CD4-positive, alpha-beta T cell (primary cell): ENCODE data around the gene GALNT1. TPM values are rescaled to one million over a fixed set of nuclear protein-coding genes. Genes with fewer than 3 reads are reported as not detected.

Source experiments
- ATAC-seq: fragments of 200-7000 bp; cut with Tn5 transposase; one replicate; pipeline ENCODE4 v1.10.0; 2022; ENCODE audit warnings: mild to moderate bottlenecking; ENCODE audit not compliant: poor library complexity
- CTCF ChIA-PET: fragments of 350-600 bp; sonication (Branson Sonifier 250); formaldehyde crosslinking; loops from one replicate; lab custom pipeline; 2021; ENCODE audit warnings: antibody characterized with exemption, inconsistent platforms; lab: Charles Lee
- POLR2A ChIA-PET: fragments of 350-600 bp; sonication (Branson Sonifier 250); formaldehyde crosslinking; loops from one replicate; lab custom pipeline; 2021; ENCODE audit warnings: antibody characterized with exemption, inconsistent platforms; lab: Charles Lee
- DNase-seq, 14 experiments: peaks; one replicate each; pipeline ENCODE4 v3.0.0-alpha.2; 2013 to 2020; ENCODE audit warnings: mixed read lengths in 2 of 14
- H3K27ac ChIP-seq, 2 donors: one replicate each; pipeline versions ENCODE4 v1.5.1 to v1.7.0; 2013; ENCODE audit warnings: low read length in 2 of 2, low read depth in 1 of 2, mild to moderate bottlenecking in 1 of 2
- H3K27me3 ChIP-seq, 2 experiments: 1 replicate in 1 of 2; 2 replicates in 1 of 2; pipeline versions ENCODE4 v1.6.1 to v1.7.0; 2013; ENCODE audit warnings: low read length in 2 of 2, control low read depth in 1 of 2, mild to moderate bottlenecking in 1 of 2, moderate library complexity in 1 of 2; ENCODE audit not compliant: insufficient read depth in 2 of 2, control insufficient read depth in 1 of 2
- H3K36me3 ChIP-seq: one replicate; pipeline ENCODE4 v1.6.1; 2013; ENCODE audit warnings: low read length, control low read depth; ENCODE audit not compliant: insufficient read depth
- H3K4me1 ChIP-seq: one replicate; pipeline ENCODE4 v1.6.1; 2013; ENCODE audit warnings: low read length, control low read depth; ENCODE audit not compliant: insufficient read depth
- H3K4me3 ChIP-seq: one replicate; pipeline ENCODE4 v1.5.1; 2013; ENCODE audit warnings: mild to moderate bottlenecking, low read length, moderate library complexity
- H3K9me3 ChIP-seq, 2 experiments: 1 replicate in 1 of 2; 2 replicates in 1 of 2; pipeline versions ENCODE4 v1.6.1 to v1.7.0; 2013; ENCODE audit warnings: low read length in 2 of 2, mild to moderate bottlenecking in 2 of 2, control low read depth in 1 of 2, moderate library complexity in 1 of 2; ENCODE audit not compliant: control insufficient read depth in 1 of 2, insufficient read depth in 1 of 2
- H3K27ac Mint-ChIP-seq: one replicate; pipeline ENCODE4 v1.8.0; 2020; ENCODE audit warnings: mixed read lengths
- H3K27me3 Mint-ChIP-seq: one replicate; pipeline ENCODE4 v1.8.0; 2021; ENCODE audit warnings: mixed read lengths
- H3K36me3 Mint-ChIP-seq: one replicate; pipeline ENCODE4 v1.8.0; 2021; ENCODE audit warnings: low read depth, mixed read lengths
- H3K4me1 Mint-ChIP-seq: one replicate; pipeline ENCODE4 v1.8.0; 2021; ENCODE audit warnings: low read depth, mixed read lengths
- H3K4me3 Mint-ChIP-seq: one replicate; pipeline ENCODE4 v1.8.0; 2020; ENCODE audit warnings: mild to moderate bottlenecking, mixed read lengths
- H3K9me3 Mint-ChIP-seq: one replicate; pipeline ENCODE4 v1.8.0; 2020; ENCODE audit warnings: mixed read lengths
- intact Hi-C, 2 experiments: fragments of 100-400 bp; cut with DNase I in 1 of 2; cut with micrococcal nuclease in 1 of 2; formaldehyde crosslinking; loops; one replicate each; pipeline versions ENCODE4 v1.15.1 to v1.9.0; 2023 to 2025; cut with DNase I, micrococcal nuclease
- total RNA-seq, 174 experiments: library from RNA in 2 of 174; stranded (reverse) in 2 of 174; gene quantifications; one replicate each; pipeline ENCODE4 v1.2.3 and lab custom pipeline; 2021 to 2026
- TF ChIP-seq, protein P1 (sequence below): fragments of 200-600 bp; IDR thresholded peaks from one replicate; pipeline ENCODE4 v1.8.0; 2022; ENCODE audit warnings: antibody characterized with exemption, mild to moderate bottlenecking

The GALNT1 gene
- total RNA-seq, 2 experiments from 2014 or later, result 16.1 to 17.9 TPM

DNA sequence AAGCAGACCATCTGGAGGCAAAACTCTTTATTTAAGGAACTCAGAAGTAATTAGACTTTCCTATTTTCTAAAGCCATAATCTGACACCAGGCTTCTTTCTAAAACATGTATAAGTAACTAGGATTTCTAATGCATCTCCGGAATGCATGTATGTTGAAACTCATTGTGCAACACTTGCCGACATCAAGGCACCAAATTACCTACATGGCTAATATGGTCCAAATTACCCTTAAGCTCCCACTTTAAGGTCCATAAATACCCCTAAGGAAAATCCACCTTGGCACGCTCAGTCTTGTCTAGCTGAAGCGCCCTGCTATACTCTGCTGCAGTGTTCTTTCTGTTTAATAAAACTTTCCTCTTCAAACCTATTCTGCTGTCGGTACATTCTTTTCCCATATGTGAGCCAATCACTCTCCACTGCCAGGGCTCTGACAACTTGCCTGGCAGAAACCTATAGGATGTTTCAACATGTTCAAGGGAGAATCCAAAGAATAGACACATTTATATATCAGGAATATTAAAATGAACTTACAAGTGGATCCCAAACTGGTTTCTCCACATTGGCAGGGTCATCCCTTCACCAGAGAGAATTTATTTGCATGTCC is 171.9 kb downstream of the GALNT1 start:
- Mint-ChIP-seq H3K4me1 (no peaks in the 10 kb centered on the region), H3K9me3 (no peaks in the 10 kb centered on the region), H3K36me3 (no peaks in the 10 kb centered on the region), H3K27ac (no peak overlapping the region), H3K27me3 (peaks cover 27% of the 10 kb centered on the region), H3K4me3 (no peak overlapping the region)
- TF ChIP-seq, protein P1, sequence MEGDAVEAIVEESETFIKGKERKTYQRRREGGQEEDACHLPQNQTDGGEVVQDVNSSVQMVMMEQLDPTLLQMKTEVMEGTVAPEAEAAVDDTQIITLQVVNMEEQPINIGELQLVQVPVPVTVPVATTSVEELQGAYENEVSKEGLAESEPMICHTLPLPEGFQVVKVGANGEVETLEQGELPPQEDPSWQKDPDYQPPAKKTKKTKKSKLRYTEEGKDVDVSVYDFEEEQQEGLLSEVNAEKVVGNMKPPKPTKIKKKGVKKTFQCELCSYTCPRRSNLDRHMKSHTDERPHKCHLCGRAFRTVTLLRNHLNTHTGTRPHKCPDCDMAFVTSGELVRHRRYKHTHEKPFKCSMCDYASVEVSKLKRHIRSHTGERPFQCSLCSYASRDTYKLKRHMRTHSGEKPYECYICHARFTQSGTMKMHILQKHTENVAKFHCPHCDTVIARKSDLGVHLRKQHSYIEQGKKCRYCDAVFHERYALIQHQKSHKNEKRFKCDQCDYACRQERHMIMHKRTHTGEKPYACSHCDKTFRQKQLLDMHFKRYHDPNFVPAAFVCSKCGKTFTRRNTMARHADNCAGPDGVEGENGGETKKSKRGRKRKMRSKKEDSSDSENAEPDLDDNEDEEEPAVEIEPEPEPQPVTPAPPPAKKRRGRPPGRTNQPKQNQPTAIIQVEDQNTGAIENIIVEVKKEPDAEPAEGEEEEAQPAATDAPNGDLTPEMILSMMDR, result no peak
- no peaks in the 10 kb centered on the region for H3K36me3 ChIP-seq
- no peaks in the 10 kb centered on the region for H3K9me3 ChIP-seq
- intact Hi-C loops, result loop anchor here in 1 of 2 experiments (10.0 kb wide), 1 partner anchor 341 kb away; no protein-coding TSS in a partner anchor
- H3K4me3 ChIP-seq, result no peak overlapping the region
- ATAC-seq (no peak), DNase-seq (no peak)
- ChIA-PET CTCF (no interaction called here), POLR2A (no interaction called here)
- no peaks in the 10 kb centered on the region for H3K4me1 ChIP-seq
- H3K27ac ChIP-seq, result no peak overlapping the region
- H3K27me3 ChIP-seq, result peaks cover 0 to 4% of the 10 kb centered on the region in 2 experiments

DNA sequence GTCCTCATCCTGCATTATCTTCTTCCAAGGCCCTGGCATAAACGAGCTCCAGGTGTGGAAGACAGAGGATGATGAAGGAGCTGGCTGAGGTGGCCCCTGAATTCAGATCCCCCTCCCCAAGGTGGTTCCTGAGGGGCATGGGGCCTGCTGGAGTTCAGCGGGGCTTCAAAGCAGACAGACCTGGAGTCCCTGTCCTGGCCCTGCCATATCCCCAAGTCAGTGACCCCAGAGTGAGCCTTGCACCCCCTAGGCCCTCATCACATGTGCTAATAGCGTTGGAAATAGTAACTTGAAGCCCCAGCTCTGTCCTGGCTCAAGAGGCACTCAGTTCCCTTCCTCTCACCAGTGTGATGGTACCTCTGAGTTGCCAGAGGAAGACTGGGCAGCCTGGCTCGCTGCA is 172.9 kb downstream of the GALNT1 start:
- H3K9me3 ChIP-seq, result no peaks in the 10 kb centered on the region
- TF ChIP-seq, protein P1, result no peak
- H3K36me3 ChIP-seq, result no peaks in the 10 kb centered on the region
- intact Hi-C loops, result loop anchor here in 1 of 2 experiments (10.0 kb wide), 1 partner anchor 340 kb away; no protein-coding TSS in a partner anchor
- no peak overlapping the region for H3K4me3 ChIP-seq
- no peaks in the 10 kb centered on the region for H3K9me3 Mint-ChIP-seq
- ATAC-seq (no peak), DNase-seq (no peak)
- H3K4me1 Mint-ChIP-seq, result no peaks in the 10 kb centered on the region
- no peaks in the 10 kb centered on the region for H3K36me3 Mint-ChIP-seq
- H3K4me3 Mint-ChIP-seq, result no peak overlapping the region
- H3K4me1 ChIP-seq, result no peaks in the 10 kb centered on the region
- H3K27ac Mint-ChIP-seq, result no peak overlapping the region
- no peak overlapping the region for H3K27ac ChIP-seq
- peaks cover 33% of the 10 kb centered on the region for H3K27me3 Mint-ChIP-seq
- H3K27me3 ChIP-seq, result peaks cover 0 to 4% of the 10 kb centered on the region in 2 experiments
- CTCF ChIA-PET, result no interaction called here
- POLR2A ChIA-PET, result no interaction called here

DNA sequence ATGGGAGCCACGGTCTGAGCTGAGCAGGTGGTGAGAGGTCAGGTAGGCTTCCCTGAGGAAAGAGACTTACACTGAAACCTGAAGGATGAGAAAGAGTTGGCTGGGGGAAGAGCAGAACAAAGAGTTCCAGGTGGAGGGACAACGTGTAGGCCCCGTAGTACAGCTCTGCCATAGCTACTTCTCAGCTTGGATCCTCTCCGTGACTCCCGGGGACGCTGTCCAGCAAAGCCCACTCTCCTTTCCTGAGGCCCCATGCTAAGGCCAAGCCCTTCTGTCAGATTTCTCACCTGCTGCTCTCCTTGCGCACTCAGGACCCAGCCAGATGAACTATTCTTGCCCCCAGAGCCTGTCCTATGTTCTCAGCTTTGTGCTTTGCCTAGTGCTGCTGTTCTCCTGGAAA is 173.8 kb downstream of the GALNT1 start:
- POLR2A ChIA-PET, result no interaction called here
- no peaks in the 10 kb centered on the region for H3K36me3 Mint-ChIP-seq
- no peak overlapping the region for H3K4me3 ChIP-seq
- H3K27ac Mint-ChIP-seq, result no peak overlapping the region
- peaks cover 0 to 4% of the 10 kb centered on the region in 2 experiments for H3K27me3 ChIP-seq
- no peak overlapping the region for H3K27ac ChIP-seq
- TF ChIP-seq, protein P1, result no peak
- ATAC-seq (no peak), DNase-seq (no peak)
- no peaks in the 10 kb centered on the region for H3K9me3 Mint-ChIP-seq
- intact Hi-C loops, result loop anchor here in 1 of 2 experiments (5.0 to 10.0 kb wide), 2 partner anchors 267 to 339 kb away; no protein-coding TSS in a partner anchor
- no peaks in the 10 kb centered on the region for H3K4me1 ChIP-seq
- H3K27me3 Mint-ChIP-seq, result peaks cover 33% of the 10 kb centered on the region
- H3K4me3 Mint-ChIP-seq, result no peak overlapping the region
- H3K36me3 ChIP-seq, result no peaks in the 10 kb centered on the region
- H3K4me1 Mint-ChIP-seq, result no peaks in the 10 kb centered on the region
- H3K9me3 ChIP-seq, result no peaks in the 10 kb centered on the region
- CTCF ChIA-PET, result no interaction called here
